ENCODE data around the gene TCF7.
"Not testable (repeated sequence)": the region's sequence is repeated elsewhere in the genome, so short reads cannot be mapped to it uniquely, and the experiment has no call there.

DNA sequence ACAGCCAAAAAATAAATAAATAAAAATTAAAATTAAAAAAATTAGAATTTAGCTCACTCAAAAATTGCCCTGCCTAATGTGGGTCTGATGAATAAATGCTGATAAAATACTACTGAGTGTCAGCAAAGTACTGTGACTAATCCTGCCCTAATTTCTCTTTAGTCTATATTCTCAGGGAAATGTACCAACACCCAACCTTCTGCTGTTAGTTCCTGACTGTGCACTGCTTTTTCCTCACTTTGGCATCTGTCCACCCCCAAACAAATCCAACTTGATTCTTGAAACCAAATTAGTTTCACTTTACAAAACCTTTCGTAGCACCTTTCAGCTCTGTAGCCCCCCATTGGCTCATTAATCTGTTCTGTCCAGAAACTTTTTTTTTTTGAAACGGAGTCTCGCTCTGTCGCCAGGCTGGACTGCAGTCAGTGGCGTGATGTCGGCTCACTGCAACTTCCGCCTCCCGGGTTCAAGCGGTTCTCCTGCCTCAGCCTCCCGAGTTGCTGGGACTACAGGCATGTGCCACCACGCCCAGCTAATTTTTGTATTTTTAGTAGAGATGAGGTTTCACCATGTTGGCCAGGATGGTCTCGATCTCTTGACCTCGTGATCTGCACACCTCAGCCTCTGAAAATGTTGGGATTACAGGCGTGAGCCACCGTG lies 37.8 kb downstream of the TCF7 start:
- TF ChIP-seq, protein P1, sequence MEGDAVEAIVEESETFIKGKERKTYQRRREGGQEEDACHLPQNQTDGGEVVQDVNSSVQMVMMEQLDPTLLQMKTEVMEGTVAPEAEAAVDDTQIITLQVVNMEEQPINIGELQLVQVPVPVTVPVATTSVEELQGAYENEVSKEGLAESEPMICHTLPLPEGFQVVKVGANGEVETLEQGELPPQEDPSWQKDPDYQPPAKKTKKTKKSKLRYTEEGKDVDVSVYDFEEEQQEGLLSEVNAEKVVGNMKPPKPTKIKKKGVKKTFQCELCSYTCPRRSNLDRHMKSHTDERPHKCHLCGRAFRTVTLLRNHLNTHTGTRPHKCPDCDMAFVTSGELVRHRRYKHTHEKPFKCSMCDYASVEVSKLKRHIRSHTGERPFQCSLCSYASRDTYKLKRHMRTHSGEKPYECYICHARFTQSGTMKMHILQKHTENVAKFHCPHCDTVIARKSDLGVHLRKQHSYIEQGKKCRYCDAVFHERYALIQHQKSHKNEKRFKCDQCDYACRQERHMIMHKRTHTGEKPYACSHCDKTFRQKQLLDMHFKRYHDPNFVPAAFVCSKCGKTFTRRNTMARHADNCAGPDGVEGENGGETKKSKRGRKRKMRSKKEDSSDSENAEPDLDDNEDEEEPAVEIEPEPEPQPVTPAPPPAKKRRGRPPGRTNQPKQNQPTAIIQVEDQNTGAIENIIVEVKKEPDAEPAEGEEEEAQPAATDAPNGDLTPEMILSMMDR (IDR thresholded peaks at IDR 0.05) = not testable (repeated sequence)
- not testable (repeated sequence) for TF ChIP-seq POLR2A (IDR thresholded peaks at IDR 0.05)

All from uterus (tissue), 2 donors.